ENCODE results near the gene ZNF136. TPM values are rescaled to one million over a fixed set of nuclear protein-coding genes. Genes with fewer than 3 reads are reported as not detected.

The ZNF136 gene
- total and polyA plus RNA-seq, 9 of the 15 experiments (the other 6 are each of a cell fraction or from before 2014, with no cell fraction given), result 1.0 to 5.3 (median 3.1) TPM

DNA sequence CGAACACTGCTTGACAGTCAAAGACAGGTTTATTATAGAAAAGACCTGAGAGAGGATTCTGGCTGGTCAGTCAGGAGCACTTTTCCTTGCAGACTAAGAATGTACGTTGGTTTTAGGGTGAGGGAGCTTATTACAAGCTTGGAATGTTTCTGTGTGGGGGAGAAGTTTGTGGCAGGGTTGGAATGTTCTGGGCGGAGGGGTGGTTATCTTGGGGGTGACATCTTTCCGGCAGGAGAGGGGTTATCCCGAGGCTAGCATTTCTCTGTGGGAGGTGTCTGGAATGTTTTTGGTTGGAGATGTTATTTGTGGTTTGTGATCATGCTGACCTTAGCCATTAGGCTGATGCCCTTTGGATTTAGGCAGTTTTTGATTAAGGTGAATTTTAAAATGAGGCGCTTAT lies 61.8 kb downstream of the ZNF136 start (continued):
- no peak for TF ChIP-seq YY1 (IDR thresholded peaks at IDR 0.05; ENCODE audit: borderline replicate concordance in 1 of 3, control insufficient read depth in 1 of 3, extremely low read depth in 1 of 3, insufficient read depth in 3 of 3, insufficient read length in 1 of 3, insufficient replicate concordance in 2 of 3, low read depth in 1 of 3, low read length in 2 of 3)
- no peak for TF ChIP-seq ZFPM2 (CRISPR knock-in tag; IDR thresholded peaks at IDR 0.05)

DNA sequence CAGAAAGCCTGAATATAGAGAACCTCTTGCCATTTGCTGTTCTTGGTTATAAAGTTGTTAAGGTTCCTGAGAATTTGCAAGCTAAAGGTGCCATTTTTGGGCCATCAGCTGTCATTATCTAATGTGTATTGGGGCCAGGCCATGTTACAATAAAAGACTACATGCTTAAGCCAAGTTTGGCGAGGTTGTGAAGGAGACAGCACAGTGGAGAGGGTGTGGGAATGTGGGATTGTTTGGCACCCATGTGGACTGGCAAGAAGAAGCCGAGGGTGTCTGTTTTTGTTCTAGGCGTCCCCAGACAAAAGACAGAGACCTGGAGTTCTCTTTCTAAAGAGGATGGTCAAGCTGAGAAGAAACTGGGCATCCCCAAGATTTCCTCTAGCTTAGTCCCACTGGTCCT lies 67.1 kb downstream of the ZNF136 start:
- no peaks in the 10 kb centered on the region for H3K79me2 ChIP-seq (ENCODE audit: control insufficient read depth, insufficient read depth, low read length)
- intact Hi-C loops (cut with micrococcal nuclease), result no loop called here
- H3K27me3 ChIP-seq (ENCODE audit: control insufficient read depth in 2 of 2, insufficient read depth in 2 of 2, low read length in 2 of 2), result peaks cover 0 to 7% of the 10 kb centered on the region in 2 experiments; a peak in 3 of 5 replicates
- H3K9ac ChIP-seq (ENCODE audit: insufficient read depth in 1 of 2, low read depth in 2 of 2, low read length in 2 of 2), result no peak overlapping the region
- ChIA-PET CTCF (ENCODE audit: low intra/inter-chr PET ratio) (no interaction called here), POLR2A (interaction anchor here (0.6 to 1.6 kb wide), 2 partner anchors 9 to 36 kb away, joined by 3 read pairs; no protein-coding TSS in a partner anchor)
- no peak overlapping the region for H3K27ac ChIP-seq (ENCODE audit: extremely low read depth, low read depth, low read length)
- H3K4me2 ChIP-seq (ENCODE audit: insufficient read depth, low read length), result no peak overlapping the region
- H4K20me1 ChIP-seq (replicated peaks; ENCODE audit: control insufficient read depth, insufficient read depth, low read length), result no peaks in the 10 kb centered on the region
- H2AFZ ChIP-seq (ENCODE audit: low read depth, low read length), result no peak overlapping the region
- BruUV-seq (replicated peaks), result no TSS peak
- no peak for DNase-seq (ENCODE audit: extremely low read depth in 1 of 4, low spot score in 3 of 4)
- no peaks in the 10 kb centered on the region for H3K4me1 ChIP-seq (replicated peaks in 1 of 2; ENCODE audit: control insufficient read depth in 2 of 2, insufficient read depth in 2 of 2, low read length in 2 of 2)
- H3K9me3 ChIP-seq (replicated peaks; ENCODE audit: control insufficient read depth, insufficient read depth, low read depth, low read length), result no peaks in the 10 kb centered on the region
- no peaks in the 10 kb centered on the region for H3K9me1 ChIP-seq (ENCODE audit: control insufficient read depth, insufficient read depth, low read length)
- in situ Hi-C loops (cut with MboI), result no loop called here
- no peak for ATAC-seq
- H3K4me3 ChIP-seq, result no peak overlapping the region
- H3K36me3 ChIP-seq (ENCODE audit: control insufficient read depth, insufficient read depth, low read length), result no peaks in the 10 kb centered on the region
- no peak for FAIRE-seq
- 0% methylated on average over 3 of the region's 3 CpGs for WGBS (ENCODE audit: insufficient coverage, low coverage, missing lambda C conversion rate)
- no peak for TF ChIP-seq ASH1L (IDR thresholded peaks at IDR 0.05; ENCODE audit: borderline replicate concordance, low read depth, partially characterized antibody)
- no peak for TF ChIP-seq ETV1 (tag; conservative IDR thresholded peaks at IDR 0.05; ENCODE audit: low read depth)
- TF ChIP-seq CREB1 (IDR thresholded peaks at IDR 0.05), result no peak
- TF ChIP-seq CREB1 (CRISPR knock-in tag; IDR thresholded peaks at IDR 0.05), result no peak
- TF ChIP-seq, protein P1, sequence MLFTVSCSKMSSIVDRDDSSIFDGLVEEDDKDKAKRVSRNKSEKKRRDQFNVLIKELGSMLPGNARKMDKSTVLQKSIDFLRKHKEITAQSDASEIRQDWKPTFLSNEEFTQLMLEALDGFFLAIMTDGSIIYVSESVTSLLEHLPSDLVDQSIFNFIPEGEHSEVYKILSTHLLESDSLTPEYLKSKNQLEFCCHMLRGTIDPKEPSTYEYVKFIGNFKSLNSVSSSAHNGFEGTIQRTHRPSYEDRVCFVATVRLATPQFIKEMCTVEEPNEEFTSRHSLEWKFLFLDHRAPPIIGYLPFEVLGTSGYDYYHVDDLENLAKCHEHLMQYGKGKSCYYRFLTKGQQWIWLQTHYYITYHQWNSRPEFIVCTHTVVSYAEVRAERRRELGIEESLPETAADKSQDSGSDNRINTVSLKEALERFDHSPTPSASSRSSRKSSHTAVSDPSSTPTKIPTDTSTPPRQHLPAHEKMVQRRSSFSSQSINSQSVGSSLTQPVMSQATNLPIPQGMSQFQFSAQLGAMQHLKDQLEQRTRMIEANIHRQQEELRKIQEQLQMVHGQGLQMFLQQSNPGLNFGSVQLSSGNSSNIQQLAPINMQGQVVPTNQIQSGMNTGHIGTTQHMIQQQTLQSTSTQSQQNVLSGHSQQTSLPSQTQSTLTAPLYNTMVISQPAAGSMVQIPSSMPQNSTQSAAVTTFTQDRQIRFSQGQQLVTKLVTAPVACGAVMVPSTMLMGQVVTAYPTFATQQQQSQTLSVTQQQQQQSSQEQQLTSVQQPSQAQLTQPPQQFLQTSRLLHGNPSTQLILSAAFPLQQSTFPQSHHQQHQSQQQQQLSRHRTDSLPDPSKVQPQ (CRISPR knock-in tag; IDR thresholded peaks at IDR 0.05; ENCODE audit: borderline replicate concordance), result no peak
- no peak for TF ChIP-seq ZNF232 (CRISPR knock-in tag; IDR thresholded peaks at IDR 0.05)
- TF ChIP-seq TEAD4 (IDR thresholded peaks at IDR 0.05; ENCODE audit: low read length), result no peak
- no peak for TF ChIP-seq TEAD4 (CRISPR knock-in tag; IDR thresholded peaks at IDR 0.05; ENCODE audit: borderline replicate concordance)
- no peak for TF ChIP-seq ZC3H4 (CRISPR knock-in tag; IDR thresholded peaks at IDR 0.05; ENCODE audit: borderline replicate concordance)
- TF ChIP-seq TEAD2 (tag; IDR thresholded peaks at IDR 0.05), result no peak
- no peak for TF ChIP-seq TBP (optimal IDR thresholded peaks at IDR 0.05; ENCODE audit: low read depth, low read length)
- TF ChIP-seq PHTF2 (CRISPR knock-in tag; IDR thresholded peaks at IDR 0.05), result no peak
- TF ChIP-seq, protein P2, sequence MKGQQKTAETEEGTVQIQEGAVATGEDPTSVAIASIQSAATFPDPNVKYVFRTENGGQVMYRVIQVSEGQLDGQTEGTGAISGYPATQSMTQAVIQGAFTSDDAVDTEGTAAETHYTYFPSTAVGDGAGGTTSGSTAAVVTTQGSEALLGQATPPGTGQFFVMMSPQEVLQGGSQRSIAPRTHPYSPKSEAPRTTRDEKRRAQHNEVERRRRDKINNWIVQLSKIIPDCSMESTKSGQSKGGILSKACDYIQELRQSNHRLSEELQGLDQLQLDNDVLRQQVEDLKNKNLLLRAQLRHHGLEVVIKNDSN (CRISPR knock-in tag; IDR thresholded peaks at IDR 0.05), result no peak
- TF ChIP-seq, protein P3, sequence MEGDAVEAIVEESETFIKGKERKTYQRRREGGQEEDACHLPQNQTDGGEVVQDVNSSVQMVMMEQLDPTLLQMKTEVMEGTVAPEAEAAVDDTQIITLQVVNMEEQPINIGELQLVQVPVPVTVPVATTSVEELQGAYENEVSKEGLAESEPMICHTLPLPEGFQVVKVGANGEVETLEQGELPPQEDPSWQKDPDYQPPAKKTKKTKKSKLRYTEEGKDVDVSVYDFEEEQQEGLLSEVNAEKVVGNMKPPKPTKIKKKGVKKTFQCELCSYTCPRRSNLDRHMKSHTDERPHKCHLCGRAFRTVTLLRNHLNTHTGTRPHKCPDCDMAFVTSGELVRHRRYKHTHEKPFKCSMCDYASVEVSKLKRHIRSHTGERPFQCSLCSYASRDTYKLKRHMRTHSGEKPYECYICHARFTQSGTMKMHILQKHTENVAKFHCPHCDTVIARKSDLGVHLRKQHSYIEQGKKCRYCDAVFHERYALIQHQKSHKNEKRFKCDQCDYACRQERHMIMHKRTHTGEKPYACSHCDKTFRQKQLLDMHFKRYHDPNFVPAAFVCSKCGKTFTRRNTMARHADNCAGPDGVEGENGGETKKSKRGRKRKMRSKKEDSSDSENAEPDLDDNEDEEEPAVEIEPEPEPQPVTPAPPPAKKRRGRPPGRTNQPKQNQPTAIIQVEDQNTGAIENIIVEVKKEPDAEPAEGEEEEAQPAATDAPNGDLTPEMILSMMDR (IDR thresholded peaks at IDR 0.05 in 2 of 3, conservative IDR thresholded peaks at IDR 0.05 in 1 of 3; ENCODE audit: insufficient read depth in 2 of 3, low read depth in 1 of 3, low read length in 3 of 3), result no peak
- TF ChIP-seq PCBP1 (IDR thresholded peaks at IDR 0.05; ENCODE audit: low read depth, low read length, poor library complexity, severe bottlenecking), result no peak

Measured in K562 (cell line).